ENCODE measurements around the gene KDM1B.
A peak's percentile ranks its signal among the peaks of the same experiment; 100 is the strongest.
"Not testable (repeated sequence)": the region's sequence is repeated elsewhere in the genome, so short reads cannot be mapped to it uniquely, and the experiment has no call there.

KDM1B gene

DNA sequence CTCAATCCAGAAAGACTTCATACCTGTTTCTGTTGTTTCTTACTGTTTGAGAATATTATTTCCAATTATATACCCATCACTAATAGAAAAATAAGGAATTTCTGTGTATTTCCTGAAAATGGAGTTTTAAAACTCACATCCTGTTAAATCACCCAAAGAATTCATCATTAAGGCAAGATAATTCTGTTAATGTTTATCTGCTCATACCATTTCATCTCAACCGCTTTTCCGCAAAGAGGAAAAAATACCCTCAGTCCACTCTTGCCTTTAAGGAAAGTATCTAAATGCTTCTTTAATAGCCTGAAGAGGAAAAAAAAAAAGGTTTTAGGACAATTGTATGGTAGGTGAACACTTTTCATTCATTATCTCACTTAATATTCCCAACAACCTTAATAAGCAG lies 7.6 kb upstream of the KDM1B start:
- DNase-seq (ENCODE audit: low read depth), result no peak
- TF ChIP-seq, protein P1, sequence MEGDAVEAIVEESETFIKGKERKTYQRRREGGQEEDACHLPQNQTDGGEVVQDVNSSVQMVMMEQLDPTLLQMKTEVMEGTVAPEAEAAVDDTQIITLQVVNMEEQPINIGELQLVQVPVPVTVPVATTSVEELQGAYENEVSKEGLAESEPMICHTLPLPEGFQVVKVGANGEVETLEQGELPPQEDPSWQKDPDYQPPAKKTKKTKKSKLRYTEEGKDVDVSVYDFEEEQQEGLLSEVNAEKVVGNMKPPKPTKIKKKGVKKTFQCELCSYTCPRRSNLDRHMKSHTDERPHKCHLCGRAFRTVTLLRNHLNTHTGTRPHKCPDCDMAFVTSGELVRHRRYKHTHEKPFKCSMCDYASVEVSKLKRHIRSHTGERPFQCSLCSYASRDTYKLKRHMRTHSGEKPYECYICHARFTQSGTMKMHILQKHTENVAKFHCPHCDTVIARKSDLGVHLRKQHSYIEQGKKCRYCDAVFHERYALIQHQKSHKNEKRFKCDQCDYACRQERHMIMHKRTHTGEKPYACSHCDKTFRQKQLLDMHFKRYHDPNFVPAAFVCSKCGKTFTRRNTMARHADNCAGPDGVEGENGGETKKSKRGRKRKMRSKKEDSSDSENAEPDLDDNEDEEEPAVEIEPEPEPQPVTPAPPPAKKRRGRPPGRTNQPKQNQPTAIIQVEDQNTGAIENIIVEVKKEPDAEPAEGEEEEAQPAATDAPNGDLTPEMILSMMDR (IDR thresholded peaks at IDR 0.05; ENCODE audit: control insufficient read depth, extremely low read depth, insufficient read depth), result no peak
- H3K4me3 ChIP-seq (ENCODE audit: low read depth, low read length), result no peak overlapping the region

DNA sequence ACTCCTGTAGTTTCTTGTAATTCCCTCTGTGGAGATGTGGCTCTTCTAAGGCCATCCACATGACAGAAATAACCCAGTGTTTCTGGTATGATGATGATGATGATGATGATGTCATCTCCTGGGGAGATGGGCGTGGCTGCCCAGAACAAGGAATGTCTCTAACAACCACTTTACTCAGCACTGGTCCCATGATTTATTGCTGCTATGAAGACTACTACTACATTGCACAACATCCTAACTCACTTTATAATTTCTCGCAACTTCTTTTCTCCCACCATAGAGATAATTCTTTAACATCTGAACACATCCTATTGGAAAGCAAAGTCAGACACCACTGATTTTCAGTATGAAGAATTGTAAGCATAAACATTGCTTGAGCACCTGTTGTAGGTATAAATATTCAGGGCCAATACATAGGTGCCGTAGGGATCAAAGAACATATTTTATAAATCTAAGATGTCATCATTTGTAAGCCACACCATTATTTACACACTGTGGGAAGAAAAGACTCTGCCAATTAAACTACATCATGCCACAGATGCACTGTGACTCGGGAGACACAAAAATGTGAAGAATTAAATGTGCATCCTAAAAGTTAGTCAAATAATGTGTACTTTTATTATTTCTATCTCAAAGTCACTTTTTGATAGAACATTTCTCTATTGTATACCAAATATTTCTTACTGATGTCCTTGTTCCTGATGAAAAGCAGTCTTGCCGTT lies 6.8 kb upstream of the KDM1B start:
- TF ChIP-seq, protein P1 (IDR thresholded peaks at IDR 0.05; ENCODE audit: control insufficient read depth, extremely low read depth, insufficient read depth), result no peak
- H3K4me3 ChIP-seq (ENCODE audit: low read depth, low read length), result no peak overlapping the region
- DNase-seq (ENCODE audit: low read depth), result no peak

DNA sequence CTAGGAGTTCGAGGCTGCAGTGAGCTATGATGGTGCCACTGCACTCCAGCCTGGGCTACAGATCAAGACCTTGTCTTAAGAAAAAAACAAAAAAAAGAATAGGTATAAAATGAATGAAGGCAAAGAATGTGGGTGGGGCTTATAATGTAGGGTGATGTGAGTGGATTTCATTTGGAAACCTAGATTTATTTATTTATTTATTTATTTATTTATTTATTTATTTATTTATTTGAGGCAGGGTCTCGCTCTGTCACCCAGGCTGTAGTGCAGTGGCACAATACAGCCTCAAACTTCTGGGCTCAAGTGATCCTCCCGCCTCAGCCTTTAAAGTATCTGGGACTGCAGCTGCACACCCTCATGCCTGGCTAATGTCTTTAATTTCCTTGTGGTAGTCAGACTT lies 3.8 kb upstream of the KDM1B start:
- not testable (repeated sequence) for DNase-seq (ENCODE audit: low read depth); H3K4me3 ChIP-seq (ENCODE audit: low read depth, low read length)

DNA sequence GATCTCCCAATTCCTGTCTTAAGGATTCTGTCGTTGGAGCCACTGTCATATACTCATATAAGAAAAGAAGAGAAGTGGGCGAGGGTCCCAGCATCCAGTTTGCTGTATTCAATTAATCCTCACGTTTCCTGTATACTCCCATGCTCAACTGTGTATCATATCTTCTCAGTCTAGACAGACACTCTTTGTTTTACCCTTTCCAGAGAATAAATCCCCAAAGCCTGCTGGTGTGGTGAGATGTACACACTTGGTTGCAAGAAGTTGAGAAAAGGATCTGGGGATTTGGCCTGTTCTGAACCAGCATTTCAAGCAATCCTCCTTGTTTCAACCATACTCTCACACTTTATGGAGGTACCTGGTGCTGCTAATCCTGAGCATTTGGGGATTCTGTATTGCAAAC lies 3.4 kb upstream of the KDM1B start:
- no peak for DNase-seq (ENCODE audit: low read depth)
- H3K4me3 ChIP-seq (ENCODE audit: low read depth, low read length), result no peak overlapping the region
- TF ChIP-seq, protein P1 (IDR thresholded peaks at IDR 0.05; ENCODE audit: control insufficient read depth, extremely low read depth, insufficient read depth), result no peak

DNA sequence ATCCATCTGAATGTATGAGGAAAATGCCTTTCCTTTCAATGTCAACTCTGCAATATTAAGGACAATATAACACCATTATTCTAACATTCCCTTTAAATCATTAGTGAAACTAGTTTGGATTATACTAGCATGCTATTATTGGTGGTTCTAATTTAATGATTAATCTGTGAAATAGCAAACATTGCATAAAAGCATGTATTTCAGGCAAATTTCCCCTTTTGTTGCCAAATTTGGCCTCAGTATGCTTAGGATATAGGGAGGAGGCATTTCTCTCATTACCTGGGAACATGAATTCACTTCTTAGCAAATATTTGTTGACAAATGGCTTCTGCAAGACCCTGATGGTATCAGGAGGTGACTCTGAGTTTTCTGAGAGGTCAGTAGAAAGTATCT lies 1.9 kb upstream of the KDM1B start:
- DNase-seq (ENCODE audit: low read depth), result no peak
- TF ChIP-seq, protein P1 (IDR thresholded peaks at IDR 0.05; ENCODE audit: control insufficient read depth, extremely low read depth, insufficient read depth), result no peak
- H3K4me3 ChIP-seq (ENCODE audit: low read depth, low read length), result no peak overlapping the region

DNA sequence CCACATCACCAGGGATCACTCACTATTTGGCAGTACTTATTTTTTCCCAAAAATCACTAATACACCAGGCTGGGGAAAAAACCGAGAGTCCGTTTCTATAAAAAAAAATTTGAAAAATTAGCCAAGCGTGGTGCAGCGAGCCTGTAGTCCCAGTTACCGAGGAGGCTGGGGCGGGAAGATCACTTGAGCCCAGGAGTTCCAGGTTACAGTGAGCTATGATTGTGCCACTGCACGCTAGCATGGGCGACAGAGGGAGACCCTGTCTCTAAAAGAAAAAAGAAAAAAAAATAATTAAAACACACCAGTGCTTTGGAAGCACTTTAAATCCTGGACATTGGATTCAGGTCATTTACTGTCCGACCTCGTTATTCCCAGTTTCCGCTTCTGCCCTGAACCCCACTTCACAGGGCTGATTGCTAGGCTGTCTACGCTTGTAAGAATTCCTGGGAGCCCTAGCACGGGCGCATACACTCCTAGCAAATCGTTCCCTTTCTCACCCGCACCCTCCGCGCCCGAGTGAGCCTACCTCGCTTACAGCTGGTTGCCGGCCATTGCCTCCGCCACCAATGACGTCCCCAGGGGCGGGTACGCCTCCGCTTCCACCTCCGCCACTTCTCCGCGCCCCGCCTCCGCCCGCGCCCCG lies 594 bp upstream of the KDM1B start, which contains the start of gene TPMT:
Gene TPMT (minus strand): TSS at position 571 of the 643 bp plus-strand sequence. CDS start 5,950 bp downstream, outside the sequence.
- no peak for DNase-seq (ENCODE audit: low read depth)
- peak within 1 kb of the TSS; percentile 94 for H3K4me3 ChIP-seq (ENCODE audit: low read depth, low read length)
- TF ChIP-seq, protein P1 (IDR thresholded peaks at IDR 0.05; ENCODE audit: control insufficient read depth, extremely low read depth, insufficient read depth), result no peak

DNA sequence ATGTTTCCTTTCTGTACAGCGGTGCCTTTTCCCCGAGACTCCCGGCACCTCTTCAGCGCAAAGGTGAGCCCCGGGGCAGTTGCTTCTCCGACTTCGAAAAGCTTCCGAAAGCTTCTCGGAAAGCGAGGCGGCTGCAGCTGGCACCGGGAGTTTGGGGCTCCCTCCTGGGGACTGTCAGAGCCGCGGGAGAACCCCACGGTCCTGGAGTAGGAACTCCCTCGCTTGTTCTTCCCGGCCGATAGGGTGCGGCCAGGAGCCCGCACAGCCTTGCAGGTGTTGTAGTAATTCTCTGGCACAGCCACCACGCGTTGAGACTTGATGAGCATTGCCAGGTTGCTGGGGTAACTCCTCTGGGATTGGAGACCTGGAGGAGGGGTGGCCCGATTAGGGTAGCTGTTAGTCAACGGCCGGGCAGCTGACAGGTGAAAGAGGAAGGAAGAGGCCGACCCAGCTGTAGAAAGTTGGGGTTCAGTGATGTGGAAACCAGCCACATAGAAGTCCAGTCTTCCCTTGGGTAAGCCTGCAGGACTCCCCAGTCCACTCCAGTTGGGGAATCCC lies 721 bp downstream of the KDM1B start:
- TF ChIP-seq, protein P1 (IDR thresholded peaks at IDR 0.05; ENCODE audit: control insufficient read depth, extremely low read depth, insufficient read depth), result peak; percentile 62
- H3K4me3 ChIP-seq (ENCODE audit: low read depth, low read length), result peak overlapping the region; percentile 94
- DNase-seq (ENCODE audit: low read depth), result peak; percentile 80

All from LNCaP clone FGC (cell line).